Measurements from ENCODE around the gene ZNF260.
A peak's percentile ranks its signal among the peaks of the same experiment; 100 is the strongest.
"Not testable (repeated sequence)": the region's sequence is repeated elsewhere in the genome, so short reads cannot be mapped to it uniquely, and the experiment has no call there.

ZNF260 gene

DNA sequence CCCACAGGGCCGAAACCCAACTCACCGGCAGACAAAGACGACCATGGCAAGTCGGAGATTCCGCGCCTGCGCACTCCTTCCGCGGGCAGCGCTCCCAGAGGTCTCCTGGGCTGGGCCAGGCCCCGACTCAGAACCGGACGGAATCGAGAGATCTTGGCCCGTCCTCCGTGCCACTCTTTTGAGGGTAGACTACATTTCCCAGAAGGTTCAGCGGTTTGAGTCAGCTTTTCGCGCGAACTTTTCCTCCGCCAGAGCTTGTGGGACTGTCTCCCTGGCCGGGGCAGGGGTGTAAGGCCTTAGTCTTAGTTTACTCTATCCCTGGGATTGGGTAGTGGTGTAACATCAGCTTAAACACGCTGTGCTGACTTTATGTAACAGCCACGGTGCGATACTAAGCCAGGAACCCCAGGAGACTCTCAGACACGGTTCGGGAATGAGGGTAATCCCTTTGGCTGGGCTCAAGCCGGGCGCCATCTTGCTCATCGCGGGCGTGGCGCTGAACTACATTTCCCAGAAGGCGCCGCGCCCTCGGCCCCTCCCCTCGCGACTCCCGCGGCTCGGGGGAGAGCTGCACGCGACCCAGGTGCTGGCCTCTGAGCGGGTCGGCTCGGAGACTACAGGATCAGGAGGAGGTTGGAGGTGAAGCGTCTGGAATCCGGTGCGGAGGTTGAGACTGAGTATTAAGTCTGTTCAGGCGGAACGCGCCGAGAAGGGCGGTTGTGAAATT is at the start of gene ZNF260:
ZNF260 (minus strand) TSS at position 78 of the 727 bp plus-strand sequence. CDS start 13,033 bp downstream, outside the sequence.
- DNase-seq, result peak; percentile 92

- DNase-seq, result no peak
Observed at GRCh38 chr19:36577271-36577996, 49.4 kb upstream of the ZNF260 start.

GRCh38 chr19:36574741-36575140 is 46.7 kb upstream of the ZNF260 start:
- DNase-seq, result no peak

DNA sequence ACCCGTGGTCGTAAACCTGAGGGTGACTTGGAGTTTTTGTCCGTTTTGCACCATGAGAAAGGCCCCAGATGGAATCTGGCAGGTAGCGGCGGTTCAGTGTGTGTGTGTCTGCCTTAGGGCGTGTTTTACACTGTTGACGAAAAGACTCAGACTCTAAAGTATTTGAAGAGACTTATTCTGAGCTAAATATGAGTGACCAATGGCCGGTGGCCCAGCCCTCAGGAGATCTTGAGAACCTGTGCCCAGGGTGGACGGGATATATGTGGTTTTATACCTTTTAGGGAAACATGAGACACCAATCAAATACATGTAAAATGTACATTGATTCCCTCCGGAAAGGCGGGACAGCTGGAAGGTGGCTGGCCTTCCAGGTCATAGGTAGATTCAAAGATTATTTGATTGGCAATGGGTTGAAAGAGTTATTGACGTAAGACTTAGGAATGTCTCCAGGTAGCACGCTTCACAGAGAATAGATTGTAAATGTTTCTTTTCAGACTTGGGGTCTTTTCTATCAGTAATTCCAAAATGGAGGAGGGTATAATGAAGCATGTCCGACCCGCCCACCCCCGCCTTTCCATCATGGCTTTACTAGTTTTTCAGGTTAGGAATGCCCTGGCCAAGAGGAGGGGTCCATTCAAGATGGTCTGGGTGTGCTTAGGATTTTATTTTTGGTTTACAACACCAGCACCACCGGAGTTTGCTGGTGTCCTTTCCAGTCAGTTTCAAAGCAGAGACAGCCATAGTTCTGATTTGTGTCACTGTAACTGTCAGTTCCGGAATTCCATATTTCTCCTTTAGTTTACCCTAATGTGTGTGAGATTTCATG is 46.0 kb upstream of the ZNF260 start:
- DNase-seq, result no peak

DNA sequence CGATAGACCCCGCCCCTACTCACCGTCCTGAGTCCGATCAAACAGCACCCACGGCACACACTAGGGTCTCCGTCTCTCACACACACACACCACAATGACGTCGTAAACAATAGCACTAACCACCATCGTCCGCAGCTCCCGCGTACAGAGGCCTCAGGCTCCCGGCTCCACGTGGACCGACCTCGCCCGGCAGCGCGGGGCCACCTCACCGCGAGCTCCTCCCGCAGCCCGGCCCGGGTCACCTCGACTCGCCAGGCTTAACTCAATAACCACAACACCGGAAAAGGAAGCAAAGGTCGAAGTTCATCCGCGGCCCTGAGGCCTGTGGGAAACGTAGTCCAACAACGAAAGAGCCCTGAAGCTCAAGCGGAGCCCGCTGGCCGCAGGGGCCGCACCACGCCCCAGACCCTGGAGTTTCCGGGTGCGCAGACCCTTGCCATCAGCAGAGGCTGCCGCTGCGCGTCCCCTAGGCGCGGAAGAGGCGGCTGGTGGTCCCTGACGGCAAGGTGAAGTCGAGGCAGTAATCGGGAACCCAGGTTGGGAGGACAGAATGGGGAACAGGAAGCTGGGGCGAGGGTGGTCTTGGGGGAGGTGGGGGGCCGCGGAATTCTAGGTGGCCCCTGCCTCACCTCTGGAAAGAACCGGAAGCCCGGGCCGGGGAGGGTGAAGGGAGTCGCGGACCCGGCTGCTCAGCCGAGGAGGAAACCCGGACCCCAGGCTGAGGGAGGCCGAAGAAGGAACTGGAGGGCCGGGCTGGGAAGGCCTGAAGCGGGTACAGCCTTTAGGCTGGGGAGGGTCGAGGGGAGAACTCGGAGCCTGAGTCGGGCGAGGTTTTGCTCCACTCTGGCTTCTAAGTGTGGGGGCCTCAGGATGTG is 45.2 kb upstream of the ZNF260 start, which contains the start of gene ZNF529:
ZNF529 (minus strand) TSS at position 273 of the 875 bp plus-strand sequence. CDS start 946 bp downstream, outside the sequence.
- DNase-seq, result peak; percentile 83

GRCh38 chr19:36572593-36573019 is 44.5 kb upstream of the ZNF260 start:
- DNase-seq, result no peak

DNA sequence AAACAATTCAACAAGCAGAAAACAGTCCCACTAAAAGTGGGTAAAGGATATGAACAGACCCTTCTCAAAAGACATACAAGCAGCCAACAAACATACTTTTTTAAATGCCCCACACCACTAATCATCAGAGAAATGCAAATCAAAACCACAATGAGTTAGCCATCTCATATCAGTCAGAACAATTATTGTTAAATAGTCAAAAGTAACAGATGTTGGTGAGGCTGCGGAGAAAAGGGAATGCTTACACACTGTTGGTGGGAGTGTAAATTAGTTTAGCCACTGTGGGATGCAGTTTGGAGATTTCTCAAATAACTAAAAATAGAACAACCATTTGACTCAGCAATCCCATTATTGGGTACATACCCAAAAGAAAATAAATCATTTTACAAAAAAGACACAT is 36.3 kb upstream of the ZNF260 start:
- DNase-seq, result no peak

- no peak for DNase-seq
Observed at GRCh38 chr19:36547001-36547732, 19.1 kb upstream of the ZNF260 start.

GRCh38 chr19:36528921-36529518 is 949 bp upstream of the ZNF260 start:
- peak; percentile 18 for DNase-seq

DNA sequence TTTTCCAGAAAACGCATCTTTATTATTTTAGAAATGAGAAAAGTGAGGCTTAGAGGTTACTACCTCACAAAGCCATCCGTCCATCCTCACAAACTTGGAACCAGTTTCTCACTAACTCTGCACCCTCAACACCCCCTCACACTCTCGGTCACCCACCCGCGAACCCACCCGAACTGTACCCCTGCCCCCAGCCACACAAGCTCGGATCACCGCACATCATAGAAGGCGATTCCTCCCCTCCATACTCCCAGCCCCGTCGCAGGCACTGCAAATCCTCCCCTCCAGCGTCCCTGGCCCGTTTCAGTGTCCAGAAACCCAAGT is 238 bp downstream of the ZNF260 start:
- peak; percentile 58 for DNase-seq

DNA sequence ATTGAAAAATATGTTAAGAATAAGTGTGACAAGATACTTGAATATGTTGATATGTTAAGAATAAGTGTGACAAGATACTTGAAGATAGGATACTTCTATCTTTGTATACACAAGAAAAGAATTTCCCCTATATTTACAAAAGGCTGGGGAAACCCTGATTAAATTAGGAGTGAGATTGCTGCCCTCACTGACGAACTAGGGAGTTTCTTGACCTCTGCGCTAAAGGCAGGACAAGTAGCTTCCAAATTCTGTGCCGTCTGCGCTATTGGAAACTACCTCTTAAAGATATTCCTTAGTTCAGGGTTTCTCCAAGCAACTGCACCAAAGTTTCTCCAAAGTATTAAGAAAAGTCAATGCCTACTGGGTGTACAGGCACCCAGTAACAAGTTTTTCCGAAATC is 730 bp downstream of the ZNF260 start:
- peak; percentile 12 for DNase-seq

GRCh38 chr19:36526581-36526980 is 1.5 kb downstream of the ZNF260 start:
- DNase-seq, result no peak

- no peak for DNase-seq
Observed at GRCh38 chr19:36524617-36525016, 3.5 kb downstream of the ZNF260 start.

- no peak for DNase-seq
Observed at GRCh38 chr19:36514012-36514612, 14.0 kb downstream of the ZNF260 start.

DNA sequence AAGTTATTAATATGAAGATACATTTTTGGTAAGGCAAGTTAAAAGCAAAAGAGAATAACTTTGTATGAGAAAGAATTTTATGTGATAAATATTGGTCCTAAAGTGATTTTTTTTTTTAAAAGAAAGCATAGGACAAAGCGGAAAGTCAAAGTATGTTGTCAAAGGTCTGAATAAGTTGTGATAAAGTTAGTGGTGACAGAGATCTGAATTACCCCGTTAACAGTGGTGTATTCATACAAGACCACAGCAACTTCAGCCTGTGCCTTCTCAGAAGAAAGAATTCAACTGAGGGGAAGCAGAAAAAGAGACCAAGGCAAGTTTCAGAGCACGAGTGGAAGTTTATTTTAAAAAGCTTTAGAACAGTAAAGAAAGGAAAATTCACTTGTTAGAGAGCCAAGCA is 19.7 kb downstream of the ZNF260 start:
- DNase-seq, result no peak

DNA sequence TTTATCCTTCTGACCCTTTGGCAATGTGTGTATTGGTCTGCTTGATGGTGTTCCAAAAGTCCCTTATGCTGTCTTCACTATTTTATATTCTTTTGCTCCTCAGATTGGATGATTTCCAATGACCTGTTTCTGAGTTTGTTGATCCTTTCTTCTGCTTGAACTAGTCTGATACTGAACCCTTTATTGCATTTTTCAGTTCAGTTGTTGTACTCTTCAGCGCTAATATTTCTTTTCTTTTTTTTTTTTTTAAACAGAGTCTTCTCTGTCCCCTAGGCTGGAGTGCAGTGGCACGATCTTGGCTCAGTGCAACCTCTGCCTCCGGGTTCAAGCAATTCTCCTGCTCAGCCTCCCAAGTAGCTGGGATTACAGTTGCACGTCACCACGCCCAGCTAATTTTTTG is 26.1 kb downstream of the ZNF260 start:
- DNase-seq, result no peak

DNA sequence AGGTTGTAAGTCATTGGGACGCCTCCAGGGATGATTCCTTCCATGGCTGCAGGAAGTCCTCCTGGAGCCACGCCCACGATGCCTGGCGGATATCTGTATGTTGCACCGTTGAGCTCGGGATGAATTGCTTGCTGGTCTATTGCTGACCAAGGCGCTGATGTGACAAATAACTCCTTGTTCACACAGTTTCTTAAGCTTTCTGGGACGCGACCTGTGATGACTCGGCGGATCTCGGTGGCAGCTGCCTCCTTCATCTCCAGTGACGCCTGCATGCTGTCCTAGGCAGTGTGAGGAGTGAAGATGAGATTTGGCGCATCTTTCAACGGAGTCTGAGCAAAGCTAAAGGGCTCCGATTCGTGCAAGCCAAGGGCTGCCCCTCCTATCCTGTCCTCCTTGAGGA is 31.1 kb downstream of the ZNF260 start:
- DNase-seq, result no peak

GRCh38 chr19:36492689-36493453 is 35.2 kb downstream of the ZNF260 start:
- peak; percentile 21 for DNase-seq

DNA sequence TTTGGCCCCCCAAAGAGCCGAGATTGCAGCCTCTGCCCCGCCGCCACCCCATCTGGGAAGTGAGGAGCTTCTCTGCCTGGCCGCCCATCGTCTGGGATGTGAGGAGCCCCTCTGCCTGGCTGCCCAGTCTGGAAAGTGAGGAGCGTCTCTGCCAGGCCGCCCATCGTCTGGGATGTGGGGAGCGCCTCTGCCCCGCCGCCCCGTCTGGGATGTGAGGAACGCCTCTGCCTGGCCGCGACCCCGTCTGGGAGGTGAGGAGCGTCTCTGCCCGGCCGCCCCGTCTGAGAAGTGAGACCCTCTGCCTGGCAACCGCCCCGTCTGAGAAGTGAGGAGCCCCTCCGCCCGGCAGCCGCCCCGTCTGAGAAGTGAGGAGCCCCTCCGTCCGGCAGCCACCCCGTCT is 37.2 kb downstream of the ZNF260 start:
- DNase-seq, result not testable (repeated sequence)

DNA sequence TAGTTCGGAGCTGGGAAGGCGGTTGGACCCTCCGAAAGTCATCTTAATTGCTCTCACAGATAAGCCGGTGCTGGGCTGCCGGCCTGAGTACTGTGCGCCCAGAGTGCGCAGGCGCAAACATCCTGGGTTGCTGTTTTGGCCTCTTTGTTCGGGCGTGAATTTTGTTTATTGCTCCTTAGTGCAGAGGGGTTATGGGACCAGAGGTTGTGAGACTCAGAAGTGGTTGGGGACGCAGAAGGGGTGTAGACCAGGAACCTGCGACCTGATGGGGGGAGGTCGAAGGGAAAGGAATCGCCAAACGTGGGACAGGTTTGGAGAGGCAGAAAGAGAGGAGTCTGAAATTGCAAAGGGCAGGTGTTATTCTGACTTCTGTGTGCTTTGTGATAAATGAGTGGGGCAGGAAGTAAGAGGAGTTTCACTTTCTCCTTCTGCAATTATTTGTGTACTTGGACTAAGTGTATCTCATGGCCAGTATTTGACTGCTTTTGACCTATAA is 38.1 kb downstream of the ZNF260 start:
- DNase-seq, result peak; percentile 93
